GM12892 (cell line): ENCODE results near the gene EXOC6.

ENCODE experiments used
- POLR2A ChIP-seq: IDR thresholded peaks from 2 replicates; pipeline ENCODE4 v1.6.1; 2011; ENCODE audit warnings: low read depth, low read length, control low read depth
- POLR2AphosphoS5 ChIP-seq: IDR thresholded peaks from 2 replicates; pipeline ENCODE4 v1.6.1; 2011; ENCODE audit warnings: low read depth, low read length, control low read depth
- TAF1 ChIP-seq: IDR thresholded peaks from 2 replicates; pipeline ENCODE4 v1.6.1; 2011; ENCODE audit warnings: low read depth, mild to moderate bottlenecking, control low read depth, low read length, borderline replicate concordance

GRCh38 chr10:92915892-92916291, 67.6 kb downstream of the EXOC6 start:
- TF ChIP-seq POLR2AphosphoS5 (no peak), POLR2A (no peak), TAF1 (no peak)
